Mammary epithelial cell (primary cell): Measurements from ENCODE around the gene CCL27.

Source experiments
- CTCF ChIP-seq, 2 donors: IDR thresholded peaks in 1 of 2; conservative IDR thresholded peaks in 1 of 2; 2 replicates each; pipeline ENCODE4 v1.5.1; 2011 to 2012; ENCODE audit warnings: inconsistent platforms in 2 of 2, low read length in 2 of 2, mild to moderate bottlenecking in 2 of 2, control low read depth in 1 of 2, low read depth in 1 of 2; ENCODE audit not compliant: insufficient read depth in 1 of 2; ENCODE audit errors: extremely low read depth in 1 of 2
- EZH2 ChIP-seq: IDR thresholded peaks from 2 replicates; pipeline ENCODE4 v1.6.1; 2012; ENCODE audit warnings: low read length, inconsistent platforms, borderline replicate concordance

- no peak for TF ChIP-seq CTCF (conservative IDR thresholded peaks at IDR 0.05 in 1 of 2, IDR thresholded peaks at IDR 0.05 in 1 of 2; ENCODE audit: extremely low read depth in 1 of 2, insufficient read depth in 1 of 2, low read depth in 1 of 2, low read length in 2 of 2)
- TF ChIP-seq EZH2, result no peak
Measured at GRCh38 chr9:34684145-34684544, 21.7 kb upstream of the CCL27 start.
